ENCODE data around the gene ARPC5.
A peak's percentile ranks its signal among the peaks of the same experiment; 100 is the strongest.
"Not testable (repeated sequence)": the region's sequence is repeated elsewhere in the genome, so short reads cannot be mapped to it uniquely, and the experiment has no call there.

Gene ARPC5

DNA sequence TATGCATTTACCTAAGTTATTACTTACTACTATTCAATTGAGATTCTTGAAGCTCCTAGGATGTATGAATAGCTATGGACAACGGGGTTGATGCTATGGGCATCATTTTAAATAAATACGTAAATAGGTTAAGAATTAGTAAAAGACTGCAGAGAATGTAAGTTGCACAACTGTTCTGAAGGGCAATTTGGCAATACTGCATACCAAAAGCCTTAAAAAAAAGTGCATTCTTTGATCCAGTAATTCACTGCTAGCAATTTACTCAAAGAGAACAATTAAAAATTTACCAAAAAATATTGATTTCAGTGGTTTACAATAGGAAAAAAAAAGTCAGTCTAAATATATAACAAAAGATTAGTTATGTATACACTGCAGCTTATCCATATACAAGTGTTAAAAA is 3.5 kb downstream of the ARPC5 start:
- Histone ChIP-seq H3K4me3 (ENCODE audit: extremely low read depth, insufficient read depth, low read length, poor library complexity, severe bottlenecking) (peak overlapping the region; percentile 79), H3K36me3 (ENCODE audit: control insufficient read depth, insufficient read depth, low read length) (peaks cover 50% of the 10 kb centered on the region), H3K9me3 (ENCODE audit: control insufficient read depth, low read length) (no peaks in the 10 kb centered on the region), H3K4me1 (ENCODE audit: control insufficient read depth, insufficient read depth, low read length, poor library complexity, severe bottlenecking) (peaks cover 13% of the 10 kb centered on the region), H3K27ac (ENCODE audit: low read depth, low read length, severe bottlenecking) (no peak overlapping the region)
- 60% methylated on average over 2 of the region's 2 CpGs; no CpG with 5 or more reads in 1 of the 2 experiments for WGBS, 2 experiments (ENCODE audit: insufficient coverage in 2 of 2)

DNA sequence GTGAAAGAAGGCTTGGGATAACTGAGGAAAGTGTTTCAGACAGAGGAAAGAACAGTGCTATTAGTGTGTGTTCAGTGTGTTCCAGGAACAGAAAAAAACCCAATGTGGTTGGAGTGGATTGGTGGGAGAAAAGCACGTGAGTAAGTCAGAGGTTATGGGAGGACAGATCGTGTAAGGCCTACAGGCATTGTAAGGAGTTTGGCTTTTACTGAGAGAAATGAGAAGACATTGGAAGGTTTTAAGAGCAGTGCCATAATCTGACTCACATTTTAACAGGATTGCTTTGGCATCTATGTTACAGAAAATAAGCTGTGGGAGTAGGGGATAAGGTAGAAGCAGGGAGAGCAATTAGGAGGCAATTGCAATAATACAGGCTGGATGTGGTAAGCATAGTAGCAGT is 4.8 kb downstream of the ARPC5 start:
- Histone ChIP-seq H3K4me1 (ENCODE audit: control insufficient read depth, insufficient read depth, low read length, poor library complexity, severe bottlenecking) (peaks cover 11% of the 10 kb centered on the region), H3K4me3 (ENCODE audit: extremely low read depth, insufficient read depth, low read length, poor library complexity, severe bottlenecking) (no peak overlapping the region), H3K9me3 (ENCODE audit: control insufficient read depth, low read length) (no peaks in the 10 kb centered on the region), H3K36me3 (ENCODE audit: control insufficient read depth, insufficient read depth, low read length) (peaks cover 63% of the 10 kb centered on the region), H3K27ac (ENCODE audit: low read depth, low read length, severe bottlenecking) (no peak overlapping the region)
- 87 to 95% methylated on average over 2 of the region's 2 CpGs for WGBS, 2 experiments (ENCODE audit: insufficient coverage in 2 of 2)

DNA sequence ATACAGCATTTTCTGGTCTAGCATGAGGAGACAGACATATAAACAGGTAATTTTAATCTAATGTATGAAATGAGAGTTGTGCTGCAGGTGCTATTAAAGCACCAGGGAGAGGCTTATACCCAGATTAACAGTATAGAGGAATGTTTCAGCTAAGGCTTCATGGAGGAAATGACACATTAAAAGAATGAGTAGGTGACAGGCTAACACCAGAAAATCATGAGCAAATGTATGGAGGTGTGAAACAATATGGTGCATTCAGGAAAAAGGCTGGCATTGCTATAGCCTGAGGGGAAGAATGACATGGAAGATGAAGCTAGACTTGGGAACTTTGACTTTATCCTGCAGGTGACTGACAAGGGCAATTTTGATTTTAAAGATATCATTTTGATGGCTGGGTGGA is 7.0 kb downstream of the ARPC5 start:
- H3K9me3 ChIP-seq (ENCODE audit: control insufficient read depth, low read length), result no peaks in the 10 kb centered on the region
- peaks cover 76% of the 10 kb centered on the region for H3K36me3 ChIP-seq (ENCODE audit: control insufficient read depth, insufficient read depth, low read length)
- no peak overlapping the region for H3K27ac ChIP-seq (ENCODE audit: low read depth, low read length, severe bottlenecking)
- no peak overlapping the region for H3K4me3 ChIP-seq (ENCODE audit: extremely low read depth, insufficient read depth, low read length, poor library complexity, severe bottlenecking)
- H3K4me1 ChIP-seq (ENCODE audit: control insufficient read depth, insufficient read depth, low read length, poor library complexity, severe bottlenecking), result peaks cover 11% of the 10 kb centered on the region

DNA sequence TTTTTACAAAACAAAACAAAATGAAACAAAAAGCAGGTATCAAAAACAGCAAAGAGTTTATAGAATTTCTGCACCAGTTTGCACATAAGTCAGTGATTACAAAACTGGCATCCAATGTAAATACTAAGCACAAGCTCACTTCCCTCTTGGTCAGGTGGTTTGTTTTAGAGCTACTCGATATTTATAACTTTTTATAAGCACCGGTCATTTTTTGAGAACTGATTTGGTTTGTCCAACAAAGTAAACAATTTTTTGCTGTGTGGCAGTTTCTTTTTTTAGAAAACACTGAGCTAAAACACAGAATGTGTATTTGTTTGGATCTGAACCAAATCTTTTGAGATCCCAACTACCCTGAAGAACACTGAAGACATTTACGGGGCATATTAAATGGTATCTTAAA is 9.3 kb downstream of the ARPC5 start:
- WGBS, 2 experiments (ENCODE audit: insufficient coverage in 2 of 2), result 100% methylated on average over 1 of the region's 3 CpGs; no CpG with 5 or more reads in 1 of the 2 experiments
- H3K36me3 ChIP-seq (ENCODE audit: control insufficient read depth, insufficient read depth, low read length), result peaks cover 60% of the 10 kb centered on the region
- not testable (repeated sequence) for H3K4me1 ChIP-seq (ENCODE audit: control insufficient read depth, insufficient read depth, low read length, poor library complexity, severe bottlenecking); H3K9me3 ChIP-seq (ENCODE audit: control insufficient read depth, low read length); H3K4me3 ChIP-seq (ENCODE audit: extremely low read depth, insufficient read depth, low read length, poor library complexity, severe bottlenecking); H3K27ac ChIP-seq (ENCODE audit: low read depth, low read length, severe bottlenecking)

DNA sequence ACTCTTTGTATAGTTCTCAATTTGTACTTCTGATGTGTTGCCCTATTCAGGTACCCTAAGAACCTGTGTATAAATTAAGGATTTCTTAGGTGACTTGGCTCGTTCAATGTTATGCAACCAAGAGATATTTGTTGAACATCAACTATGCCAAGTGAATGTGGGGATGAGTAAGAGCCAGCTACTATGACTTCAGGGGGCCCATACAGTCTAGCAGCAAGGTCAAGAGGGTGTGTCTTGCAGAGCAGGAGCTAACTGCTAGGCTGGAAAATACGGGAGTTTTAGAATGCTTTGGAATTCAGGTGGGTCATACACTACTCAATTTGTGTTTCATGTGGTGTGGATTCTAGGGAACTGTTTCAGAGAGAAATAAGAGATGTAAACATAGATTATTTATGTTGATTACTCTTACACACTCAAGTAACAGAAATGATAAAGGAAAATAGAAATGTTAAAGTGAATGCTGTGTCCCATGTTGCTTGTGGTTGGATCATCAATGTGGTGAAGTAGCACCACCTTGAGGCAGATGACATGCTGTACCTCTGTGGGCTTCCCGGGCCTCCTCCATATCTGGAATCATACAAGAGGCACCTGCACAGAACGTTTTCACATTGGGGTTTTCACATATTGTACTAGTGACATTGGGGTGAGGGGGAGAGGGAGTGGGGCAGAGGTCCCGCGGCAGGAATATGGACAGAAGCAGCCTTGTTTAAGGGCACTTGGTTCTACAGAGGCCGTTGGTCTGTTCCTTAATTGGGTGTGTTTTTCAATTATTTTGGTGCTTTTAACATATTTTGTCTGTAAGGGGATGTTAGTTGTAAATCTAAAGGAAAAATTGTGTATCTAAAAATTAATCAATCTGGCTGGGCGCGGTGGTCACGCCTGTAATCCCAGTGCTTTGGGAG is 12.4 kb downstream of the ARPC5 start:
- Histone ChIP-seq H3K36me3 (ENCODE audit: control insufficient read depth, insufficient read depth, low read length) (peaks cover 35% of the 10 kb centered on the region), H3K4me3 (ENCODE audit: extremely low read depth, insufficient read depth, low read length, poor library complexity, severe bottlenecking) (no peak overlapping the region), H3K9me3 (ENCODE audit: control insufficient read depth, low read length) (no peaks in the 10 kb centered on the region), H3K27ac (ENCODE audit: low read depth, low read length, severe bottlenecking) (no peak overlapping the region), H3K4me1 (ENCODE audit: control insufficient read depth, insufficient read depth, low read length, poor library complexity, severe bottlenecking) (no peaks in the 10 kb centered on the region)
- 53 to 84% methylated on average over 4 to 8 of the region's 10 CpGs for whole genome bisulfite sequencing, 2 experiments (ENCODE audit: insufficient coverage in 2 of 2)

DNA sequence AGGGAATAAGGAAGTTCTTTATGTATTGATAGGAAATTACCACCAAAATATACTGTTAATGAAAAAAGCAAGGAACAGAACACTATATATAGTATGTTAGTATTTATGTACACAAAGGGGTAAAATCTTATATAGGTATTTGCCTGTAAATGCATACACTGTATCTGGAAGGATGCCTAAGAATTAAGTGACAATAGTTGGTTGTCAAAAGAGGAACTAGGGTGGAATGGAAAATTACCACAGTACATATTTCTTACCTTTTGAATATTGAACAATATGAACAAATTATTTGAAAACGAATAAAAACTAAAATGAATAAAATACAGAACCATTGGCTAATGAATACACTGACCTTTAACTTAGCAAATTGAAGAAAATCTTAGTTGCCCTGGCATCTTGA is 13.6 kb downstream of the ARPC5 start:
- WGBS, 2 experiments (ENCODE audit: insufficient coverage in 2 of 2), result no CpG with 5 or more reads among the region's 1 CpG
- Histone ChIP-seq H3K9me3 (ENCODE audit: control insufficient read depth, low read length) (no peaks in the 10 kb centered on the region), H3K4me3 (ENCODE audit: extremely low read depth, insufficient read depth, low read length, poor library complexity, severe bottlenecking) (no peak overlapping the region), H3K36me3 (ENCODE audit: control insufficient read depth, insufficient read depth, low read length) (peaks cover 25% of the 10 kb centered on the region), H3K4me1 (ENCODE audit: control insufficient read depth, insufficient read depth, low read length, poor library complexity, severe bottlenecking) (no peaks in the 10 kb centered on the region), H3K27ac (ENCODE audit: low read depth, low read length, severe bottlenecking) (no peak overlapping the region)

DNA sequence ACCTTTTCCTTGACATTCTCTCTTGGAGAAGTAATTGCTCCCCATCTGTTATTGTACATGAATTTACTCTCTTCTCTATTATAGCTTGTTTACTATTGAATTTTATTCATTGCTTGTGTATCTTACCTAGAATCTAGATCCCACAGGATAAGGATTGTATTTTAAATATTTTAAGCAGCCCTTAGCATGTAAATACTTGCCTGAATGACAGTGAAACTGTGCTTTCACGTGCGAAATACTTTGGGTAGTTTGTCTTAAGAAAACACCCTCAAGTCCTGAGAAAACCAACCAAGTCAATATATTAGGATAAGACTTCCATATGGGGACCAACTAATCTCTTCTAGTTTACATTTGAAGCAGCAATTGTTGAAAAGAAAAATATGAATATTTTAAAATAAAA is 15.3 kb downstream of the ARPC5 start:
- Histone ChIP-seq H3K4me3 (ENCODE audit: extremely low read depth, insufficient read depth, low read length, poor library complexity, severe bottlenecking) (no peak overlapping the region), H3K9me3 (ENCODE audit: control insufficient read depth, low read length) (no peaks in the 10 kb centered on the region), H3K36me3 (ENCODE audit: control insufficient read depth, insufficient read depth, low read length) (peaks cover 8% of the 10 kb centered on the region), H3K4me1 (ENCODE audit: control insufficient read depth, insufficient read depth, low read length, poor library complexity, severe bottlenecking) (no peaks in the 10 kb centered on the region), H3K27ac (ENCODE audit: low read depth, low read length, severe bottlenecking) (no peak overlapping the region)
- WGBS, 2 experiments (ENCODE audit: insufficient coverage in 2 of 2), result no CpG with 5 or more reads among the region's 2 CpGs

DNA sequence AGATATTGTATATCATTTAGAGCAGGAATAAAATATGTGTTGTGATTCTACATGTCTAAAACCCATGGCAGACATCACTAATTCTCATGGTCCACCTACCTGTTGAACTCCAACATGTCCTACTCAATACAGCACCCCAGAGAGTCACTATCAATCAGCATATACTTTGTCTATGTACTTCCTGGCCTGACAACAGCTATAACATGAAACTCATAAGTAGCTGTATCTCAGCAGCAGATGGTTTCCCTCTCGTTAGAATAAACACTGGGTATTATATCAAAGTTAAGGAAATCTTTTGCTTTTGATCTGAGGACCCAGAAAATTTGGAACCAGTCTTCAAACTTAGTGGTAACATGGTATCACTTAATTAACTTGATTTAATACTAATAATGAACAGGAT is 15.8 kb downstream of the ARPC5 start:
- no peak overlapping the region for H3K4me3 ChIP-seq (ENCODE audit: extremely low read depth, insufficient read depth, low read length, poor library complexity, severe bottlenecking)
- no peak overlapping the region for H3K27ac ChIP-seq (ENCODE audit: low read depth, low read length, severe bottlenecking)
- no CpG with 5 or more reads among the region's 1 CpG for WGBS, 2 experiments (ENCODE audit: insufficient coverage in 2 of 2)
- H3K36me3 ChIP-seq (ENCODE audit: control insufficient read depth, insufficient read depth, low read length), result peaks cover 3% of the 10 kb centered on the region
- H3K9me3 ChIP-seq (ENCODE audit: control insufficient read depth, low read length), result no peaks in the 10 kb centered on the region
- H3K4me1 ChIP-seq (ENCODE audit: control insufficient read depth, insufficient read depth, low read length, poor library complexity, severe bottlenecking), result no peaks in the 10 kb centered on the region

DNA sequence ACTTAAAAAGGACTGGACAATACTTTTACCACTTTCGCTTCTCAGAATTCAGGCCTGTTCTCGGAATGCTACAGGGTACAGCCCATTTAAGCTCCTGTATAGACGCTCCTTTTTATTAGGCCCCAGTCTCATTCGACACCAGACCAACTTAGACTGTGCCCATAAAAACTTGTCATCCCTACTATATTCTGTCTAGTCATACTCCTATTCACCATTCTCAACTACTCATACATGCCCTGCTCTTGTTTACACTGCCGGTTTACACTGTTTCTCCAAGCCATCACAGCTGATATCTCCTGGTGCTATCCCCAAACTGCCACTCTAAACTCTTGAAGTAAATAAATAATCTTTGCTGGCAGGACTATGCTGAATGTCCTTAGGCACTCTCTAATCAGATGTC is 17.4 kb downstream of the ARPC5 start:
- not testable (repeated sequence) for H3K27ac ChIP-seq (ENCODE audit: low read depth, low read length, severe bottlenecking); H3K4me1 ChIP-seq (ENCODE audit: control insufficient read depth, insufficient read depth, low read length, poor library complexity, severe bottlenecking)
- WGBS, 2 experiments (ENCODE audit: insufficient coverage in 2 of 2), result 71 to 81% methylated on average over 3 to 4 of the region's 5 CpGs

DNA sequence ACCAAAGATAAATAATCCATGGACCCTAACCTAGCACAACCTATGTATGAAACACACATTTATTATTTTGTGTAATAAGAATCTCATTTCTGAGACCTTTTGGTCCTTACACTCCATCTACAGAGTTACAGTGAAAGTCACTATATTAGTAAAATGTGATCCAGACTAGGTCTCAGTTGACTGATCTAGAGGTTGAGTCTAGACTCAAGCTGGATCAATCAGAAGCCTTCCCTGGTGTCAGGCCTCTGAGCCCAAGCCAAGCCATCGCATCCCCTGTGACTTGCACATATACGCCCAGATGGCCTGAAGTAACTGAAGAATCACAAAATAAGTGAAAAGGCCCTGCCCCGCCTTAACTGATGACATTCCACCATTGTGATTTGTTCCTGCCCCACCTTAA is 22.6 kb downstream of the ARPC5 start:
- not testable (repeated sequence) for H3K36me3 ChIP-seq (ENCODE audit: control insufficient read depth, insufficient read depth, low read length); H3K9me3 ChIP-seq (ENCODE audit: control insufficient read depth, low read length); H3K4me1 ChIP-seq (ENCODE audit: control insufficient read depth, insufficient read depth, low read length, poor library complexity, severe bottlenecking); H3K4me3 ChIP-seq (ENCODE audit: extremely low read depth, insufficient read depth, low read length, poor library complexity, severe bottlenecking); H3K27ac ChIP-seq (ENCODE audit: low read depth, low read length, severe bottlenecking)
- WGBS, 2 experiments (ENCODE audit: insufficient coverage in 2 of 2), result 100% methylated on average over 1 of the region's 3 CpGs; no CpG with 5 or more reads in 1 of the 2 experiments

More for the DNA sequence above, 17.4 kb downstream of the ARPC5 start:
- not testable (repeated sequence) for H3K4me3 ChIP-seq (ENCODE audit: extremely low read depth, insufficient read depth, low read length, poor library complexity, severe bottlenecking); H3K9me3 ChIP-seq (ENCODE audit: control insufficient read depth, low read length); H3K36me3 ChIP-seq (ENCODE audit: control insufficient read depth, insufficient read depth, low read length)

DNA sequence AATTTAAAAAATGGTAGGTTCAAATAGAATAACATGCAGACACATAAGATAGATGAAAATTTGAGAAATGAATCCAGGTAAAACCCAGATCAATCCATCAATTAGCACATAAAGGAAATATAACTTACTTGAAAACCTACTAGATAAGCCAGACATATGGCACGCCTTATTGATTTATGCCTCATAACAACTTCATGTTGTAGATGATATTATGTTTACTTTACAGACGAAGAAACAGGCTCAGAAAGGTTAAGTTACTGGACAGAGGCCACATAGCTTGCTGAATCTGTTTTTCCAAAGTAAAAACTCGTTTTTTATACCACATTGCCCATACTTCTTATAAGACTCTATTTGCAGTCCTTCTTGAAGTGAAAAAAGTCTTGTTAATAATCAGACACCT is 23.2 kb downstream of the ARPC5 start:
- H3K9me3 ChIP-seq (ENCODE audit: control insufficient read depth, low read length), result no peaks in the 10 kb centered on the region
- no peaks in the 10 kb centered on the region for H3K4me1 ChIP-seq (ENCODE audit: control insufficient read depth, insufficient read depth, low read length, poor library complexity, severe bottlenecking)
- H3K4me3 ChIP-seq (ENCODE audit: extremely low read depth, insufficient read depth, low read length, poor library complexity, severe bottlenecking), result no peak overlapping the region
- WGBS, 2 experiments (ENCODE audit: insufficient coverage in 2 of 2), result no CpG with 5 or more reads among the region's 3 CpGs
- no peaks in the 10 kb centered on the region for H3K36me3 ChIP-seq (ENCODE audit: control insufficient read depth, insufficient read depth, low read length)
- no peak overlapping the region for H3K27ac ChIP-seq (ENCODE audit: low read depth, low read length, severe bottlenecking)

Measured in mesodermal cell (in vitro differentiated cells).